ENCODE measurements around the gene ASB6. TPM values are rescaled to one million over a fixed set of nuclear protein-coding genes. Genes with fewer than 3 reads are reported as not detected.

Gene ASB6
- total and polyA plus RNA-seq, 7 experiments from 2014 or later = 18.5 to 40.9 (median 28.1) TPM

DNA sequence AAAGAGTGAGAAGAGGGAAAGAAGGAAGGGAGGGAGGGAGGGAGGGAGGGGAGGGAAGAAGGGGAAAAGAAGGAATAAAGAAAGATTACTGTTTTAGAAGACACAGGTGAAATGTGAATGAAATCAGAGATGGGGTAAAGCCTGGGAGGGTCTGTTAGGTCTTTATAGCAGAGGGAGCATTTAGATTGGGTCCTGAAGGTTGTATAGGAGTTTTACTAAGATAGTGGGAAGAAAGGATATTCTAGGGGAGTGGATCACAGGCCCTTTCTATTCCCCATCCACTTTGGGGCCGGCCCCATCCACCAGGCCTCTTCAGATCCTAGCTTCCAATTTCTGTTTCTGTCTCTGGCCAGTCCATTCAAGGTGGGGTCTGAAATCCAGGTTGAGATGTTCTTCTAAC lies 56.6 kb downstream of the ASB6 start:
- no peak for DNase-seq
- Histone ChIP-seq H3K4me1 (ENCODE audit: control insufficient read depth in 2 of 2, insufficient read depth in 2 of 2, low read length in 2 of 2) (peaks cover 15 to 18% of the 10 kb centered on the region in 2 donors), H3K27ac (ENCODE audit: low read depth, low read length) (no peak overlapping the region), H3K9me3 (ENCODE audit: control insufficient read depth in 2 of 3, low read length in 3 of 3) (no peaks in the 10 kb centered on the region), H3K36me3 (ENCODE audit: control insufficient read depth in 2 of 3, insufficient read depth in 3 of 3, low read length in 3 of 3) (no peaks in the 10 kb centered on the region), H3K27me3 (ENCODE audit: control insufficient read depth in 2 of 2, insufficient read depth in 2 of 2, low read length in 2 of 2) (no peaks in the 10 kb centered on the region), H3K4me3 (ENCODE audit: low read length) (no peak overlapping the region)
- ChIA-PET CTCF (interaction anchor here (1.0 kb wide), 1 partner anchor 454 kb away, joined by 3 read pairs; no protein-coding TSS in a partner anchor), POLR2A (no interaction called here)
- H3K4me1 Mint-ChIP-seq = peaks cover 15 to 76% (median 41%) of the 10 kb centered on the region in 7 donors
- intact Hi-C loops (cut with micrococcal nuclease) = no loop called here
- H3K4me3 Mint-ChIP-seq = peak overlapping the region in 2 of 10 donors; percentile 29 to 65
- no peak for ATAC-seq
- peaks cover 0 to 4% (median 0%) of the 10 kb centered on the region in 11 donors for H3K9me3 Mint-ChIP-seq
- H3K27ac Mint-ChIP-seq = peak overlapping the region in 4 of 9 donors; percentile 43 to 92 (median 56)
- peaks cover 0 to 2% (median 0%) of the 10 kb centered on the region in 5 donors for H3K27me3 Mint-ChIP-seq
- H3K36me3 Mint-ChIP-seq = peaks cover 0 to 29% (median 0%) of the 10 kb centered on the region in 5 donors

Other genes starting within 250 kb of the ASB6 start
- gene C9orf50, start 21.1 kb downstream of the ASB6 start, total RNA-seq = not detected
- gene C9orf50, start 21.1 kb downstream of the ASB6 start, polyA plus RNA-seq = not detected
- gene NTMT1, start 16.0 kb downstream of the ASB6 start, total RNA-seq = 10 to 100 TPM; 31.0 to 50.1 (median 34.2) TPM
- 10 to 100 TPM; 49.0 to 58.9 TPM for gene NTMT1, start 16.0 kb downstream of the ASB6 start, polyA plus RNA-seq
- 1 to 10 TPM in 1 of 5 experiments, not detected in 4; 1.1 TPM for gene PRRX2, start 23.5 kb upstream of the ASB6 start, total RNA-seq
- gene PRRX2, start 23.5 kb upstream of the ASB6 start, polyA plus RNA-seq = not detected
- gene PTGES, start 110.9 kb upstream of the ASB6 start, total RNA-seq = 1 to 10 TPM in 1 of 5 experiments, under 1 TPM in 2, not detected in 2; 0.19 to 1.1 (median 0.50) TPM
- not detected for gene PTGES, start 110.9 kb upstream of the ASB6 start, polyA plus RNA-seq
- gene TOR1B, start 161.0 kb upstream of the ASB6 start, total RNA-seq = 10 to 100 TPM; 16.2 to 30.9 (median 23.9) TPM
- 10 to 100 TPM; 10.9 to 21.7 TPM for gene TOR1B, start 161.0 kb upstream of the ASB6 start, polyA plus RNA-seq
- 10 to 100 TPM; 13.8 to 52.9 (median 34.7) TPM for gene TOR1A, start 182.0 kb upstream of the ASB6 start, total RNA-seq
- gene TOR1A, start 182.0 kb upstream of the ASB6 start, polyA plus RNA-seq = 10 to 100 TPM; 48.9 to 68.2 TPM
- gene C9orf78, start 193.1 kb upstream of the ASB6 start, total RNA-seq = 100 to 1,000 TPM in 2 of 5 experiments, 10 to 100 TPM in 3; 66.2 to 118 (median 95.8) TPM
- 100 to 1,000 TPM; 175 to 234 TPM for gene C9orf78, start 193.1 kb upstream of the ASB6 start, polyA plus RNA-seq
- gene USP20, start 193.3 kb upstream of the ASB6 start, total RNA-seq = 100 to 1,000 TPM in 3 of 5 experiments, 10 to 100 TPM in 2; 94.9 to 156 (median 118) TPM
- gene USP20, start 193.3 kb upstream of the ASB6 start, polyA plus RNA-seq = 10 to 100 TPM; 41.0 to 87.2 TPM

Measured in naive thymus-derived CD4-positive, alpha-beta T cell (primary cell).